ENCODE data around the gene USP43.
"Not testable (repeated sequence)": the region's sequence is repeated elsewhere in the genome, so short reads cannot be mapped to it uniquely, and the experiment has no call there.

Gene USP43

GRCh38 chr17:9635340-9635739 lies 10.0 kb upstream of the USP43 start:
- H3K27ac ChIP-seq (ENCODE audit: low read length) = no peak overlapping the region
- no peaks in the 10 kb centered on the region for H3K4me1 ChIP-seq (ENCODE audit: control insufficient read depth, low read depth, low read length)
- no peaks in the 10 kb centered on the region for H3K27me3 ChIP-seq (ENCODE audit: control insufficient read depth, insufficient read depth, low read length)
- H3K36me3 ChIP-seq (ENCODE audit: control insufficient read depth, low read depth, low read length) = no peaks in the 10 kb centered on the region
- no peaks in the 10 kb centered on the region for H3K9me3 ChIP-seq (ENCODE audit: control insufficient read depth, low read depth, low read length)
- H3K9ac ChIP-seq (ENCODE audit: low read length) = no peak overlapping the region
- H3K4me3 ChIP-seq (ENCODE audit: low read length) = no peak overlapping the region

- H3K4me1 ChIP-seq (ENCODE audit: control insufficient read depth, low read depth, low read length) = no peaks in the 10 kb centered on the region
- H3K9ac ChIP-seq (ENCODE audit: low read length) = no peak overlapping the region
- H3K9me3 ChIP-seq (ENCODE audit: control insufficient read depth, low read depth, low read length) = no peaks in the 10 kb centered on the region
- no peaks in the 10 kb centered on the region for H3K36me3 ChIP-seq (ENCODE audit: control insufficient read depth, low read depth, low read length)
- H3K27me3 ChIP-seq (ENCODE audit: control insufficient read depth, insufficient read depth, low read length) = no peaks in the 10 kb centered on the region
- no peak overlapping the region for H3K27ac ChIP-seq (ENCODE audit: low read length)
- no peak overlapping the region for H3K4me3 ChIP-seq (ENCODE audit: low read length)
Observed at GRCh38 chr17:9636501-9636900, 8.8 kb upstream of the USP43 start.

GRCh38 chr17:9640388-9640787 lies 4.9 kb upstream of the USP43 start:
- H3K4me1 ChIP-seq (ENCODE audit: control insufficient read depth, low read depth, low read length); H3K9ac ChIP-seq (ENCODE audit: low read length); H3K27ac ChIP-seq (ENCODE audit: low read length); H3K27me3 ChIP-seq (ENCODE audit: control insufficient read depth, insufficient read depth, low read length); H3K9me3 ChIP-seq (ENCODE audit: control insufficient read depth, low read depth, low read length); H3K4me3 ChIP-seq (ENCODE audit: low read length); H3K36me3 ChIP-seq (ENCODE audit: control insufficient read depth, low read depth, low read length): not testable (repeated sequence)

- Histone ChIP-seq H3K4me3 (ENCODE audit: low read length) (no peak overlapping the region), H3K27ac (ENCODE audit: low read length) (no peak overlapping the region), H3K9ac (ENCODE audit: low read length) (no peak overlapping the region)
Observed at GRCh38 chr17:9643611-9644010, 1.7 kb upstream of the USP43 start.

GRCh38 chr17:9645851-9646545 lies 681 bp downstream of the USP43 start:
- Histone ChIP-seq H3K9ac (ENCODE audit: low read length) (peak overlapping the region; percentile 51), H3K27ac (ENCODE audit: low read length) (no peak overlapping the region), H3K9me3 (ENCODE audit: control insufficient read depth, low read depth, low read length) (no peaks in the 10 kb centered on the region), H3K4me3 (ENCODE audit: low read length) (peak overlapping the region; percentile 85), H3K36me3 (ENCODE audit: control insufficient read depth, low read depth, low read length) (no peaks in the 10 kb centered on the region), H3K27me3 (ENCODE audit: control insufficient read depth, insufficient read depth, low read length) (peaks cover 18% of the 10 kb centered on the region), H3K4me1 (ENCODE audit: control insufficient read depth, low read depth, low read length) (peaks cover 21% of the 10 kb centered on the region)

More at GRCh38 chr17:9643611-9644010, 1.7 kb upstream of the USP43 start:
- no peaks in the 10 kb centered on the region for H3K36me3 ChIP-seq (ENCODE audit: control insufficient read depth, low read depth, low read length)
- peaks cover 18% of the 10 kb centered on the region for H3K27me3 ChIP-seq (ENCODE audit: control insufficient read depth, insufficient read depth, low read length)
- peaks cover 19% of the 10 kb centered on the region for H3K4me1 ChIP-seq (ENCODE audit: control insufficient read depth, low read depth, low read length)
- H3K9me3 ChIP-seq (ENCODE audit: control insufficient read depth, low read depth, low read length) = no peaks in the 10 kb centered on the region

- H3K9me3 ChIP-seq (ENCODE audit: control insufficient read depth, low read depth, low read length) = no peaks in the 10 kb centered on the region
- peak overlapping the region; percentile 85 for H3K4me3 ChIP-seq (ENCODE audit: low read length)
- peaks cover 21% of the 10 kb centered on the region for H3K4me1 ChIP-seq (ENCODE audit: control insufficient read depth, low read depth, low read length)
- H3K36me3 ChIP-seq (ENCODE audit: control insufficient read depth, low read depth, low read length) = no peaks in the 10 kb centered on the region
- H3K9ac ChIP-seq (ENCODE audit: low read length) = peak overlapping the region; percentile 51
- no peak overlapping the region for H3K27ac ChIP-seq (ENCODE audit: low read length)
- peaks cover 18% of the 10 kb centered on the region for H3K27me3 ChIP-seq (ENCODE audit: control insufficient read depth, insufficient read depth, low read length)
Observed at GRCh38 chr17:9646546-9646885, 1.2 kb downstream of the USP43 start.

- H3K27me3 ChIP-seq (ENCODE audit: control insufficient read depth, insufficient read depth, low read length) = peaks cover 18% of the 10 kb centered on the region
- H3K36me3 ChIP-seq (ENCODE audit: control insufficient read depth, low read depth, low read length) = no peaks in the 10 kb centered on the region
- no peak overlapping the region for H3K9ac ChIP-seq (ENCODE audit: low read length)
- H3K9me3 ChIP-seq (ENCODE audit: control insufficient read depth, low read depth, low read length) = no peaks in the 10 kb centered on the region
- peak overlapping the region; percentile 85 for H3K4me3 ChIP-seq (ENCODE audit: low read length)
- peaks cover 21% of the 10 kb centered on the region for H3K4me1 ChIP-seq (ENCODE audit: control insufficient read depth, low read depth, low read length)
- H3K27ac ChIP-seq (ENCODE audit: low read length) = no peak overlapping the region
Observed at GRCh38 chr17:9647014-9647413, 1.7 kb downstream of the USP43 start.

- H3K9me3 ChIP-seq (ENCODE audit: control insufficient read depth, low read depth, low read length) = no peaks in the 10 kb centered on the region
- H3K27me3 ChIP-seq (ENCODE audit: control insufficient read depth, insufficient read depth, low read length) = peaks cover 18% of the 10 kb centered on the region
- H3K27ac ChIP-seq (ENCODE audit: low read length) = no peak overlapping the region
- H3K4me3 ChIP-seq (ENCODE audit: low read length) = no peak overlapping the region
- peaks cover 21% of the 10 kb centered on the region for H3K4me1 ChIP-seq (ENCODE audit: control insufficient read depth, low read depth, low read length)
- no peaks in the 10 kb centered on the region for H3K36me3 ChIP-seq (ENCODE audit: control insufficient read depth, low read depth, low read length)
- H3K9ac ChIP-seq (ENCODE audit: low read length) = no peak overlapping the region
Observed at GRCh38 chr17:9648521-9649110, 3.3 kb downstream of the USP43 start.

GRCh38 chr17:9658593-9659211 lies 13.4 kb downstream of the USP43 start:
- Histone ChIP-seq H3K36me3 (ENCODE audit: control insufficient read depth, low read depth, low read length) (no peaks in the 10 kb centered on the region), H3K9me3 (ENCODE audit: control insufficient read depth, low read depth, low read length) (no peaks in the 10 kb centered on the region), H3K27me3 (ENCODE audit: control insufficient read depth, insufficient read depth, low read length) (no peaks in the 10 kb centered on the region), H3K4me3 (ENCODE audit: low read length) (no peak overlapping the region), H3K4me1 (ENCODE audit: control insufficient read depth, low read depth, low read length) (no peaks in the 10 kb centered on the region), H3K9ac (ENCODE audit: low read length) (no peak overlapping the region), H3K27ac (ENCODE audit: low read length) (no peak overlapping the region)

- no peaks in the 10 kb centered on the region for H3K4me1 ChIP-seq (ENCODE audit: control insufficient read depth, low read depth, low read length)
- no peaks in the 10 kb centered on the region for H3K27me3 ChIP-seq (ENCODE audit: control insufficient read depth, insufficient read depth, low read length)
- H3K36me3 ChIP-seq (ENCODE audit: control insufficient read depth, low read depth, low read length) = no peaks in the 10 kb centered on the region
- H3K9ac ChIP-seq (ENCODE audit: low read length) = no peak overlapping the region
- no peak overlapping the region for H3K27ac ChIP-seq (ENCODE audit: low read length)
- no peaks in the 10 kb centered on the region for H3K9me3 ChIP-seq (ENCODE audit: control insufficient read depth, low read depth, low read length)
- no peak overlapping the region for H3K4me3 ChIP-seq (ENCODE audit: low read length)
Observed at GRCh38 chr17:9661027-9661426, 15.7 kb downstream of the USP43 start.

GRCh38 chr17:9663511-9663910 lies 18.2 kb downstream of the USP43 start:
- not testable (repeated sequence) for H3K4me1 ChIP-seq (ENCODE audit: control insufficient read depth, low read depth, low read length); H3K27me3 ChIP-seq (ENCODE audit: control insufficient read depth, insufficient read depth, low read length); H3K27ac ChIP-seq (ENCODE audit: low read length); H3K9me3 ChIP-seq (ENCODE audit: control insufficient read depth, low read depth, low read length); H3K4me3 ChIP-seq (ENCODE audit: low read length); H3K36me3 ChIP-seq (ENCODE audit: control insufficient read depth, low read depth, low read length); H3K9ac ChIP-seq (ENCODE audit: low read length)

All from iPS-18a (cell line).